H9 (cell line): ENCODE data around the gene NCOA5. TPM values are rescaled to one million over a fixed set of nuclear protein-coding genes. Genes with fewer than 3 reads are reported as not detected.

ENCODE experiments used
- DNase-seq: peaks from one replicate; pipeline ENCODE4 v3.0.0-alpha.2; 2017
- H2AFZ ChIP-seq: one replicate; pipeline ENCODE4 v1.6.1; 2013; ENCODE audit warnings: mild to moderate bottlenecking, low read length, control low read depth, moderate library complexity
- H2AK5ac ChIP-seq: 2 replicates; pipeline ENCODE4 v1.6.1; 2013; ENCODE audit warnings: low read length, control low read depth, mixed read lengths; ENCODE audit not compliant: insufficient read length
- H2BK120ac ChIP-seq: one replicate; pipeline ENCODE4 v1.6.1; 2013; ENCODE audit warnings: low read depth, mild to moderate bottlenecking, low read length, control low read depth, inconsistent platforms; ENCODE audit not compliant: poor library complexity, severe bottlenecking
- H2BK12ac ChIP-seq: 2 replicates; pipeline ENCODE4 v1.6.1; 2013; ENCODE audit warnings: low read length, control low read depth, mixed read lengths, low read depth; ENCODE audit not compliant: insufficient read length
- H2BK15ac ChIP-seq: 2 replicates; pipeline ENCODE4 v1.6.1; 2013; ENCODE audit warnings: low read depth, low read length, control low read depth
- H2BK20ac ChIP-seq: one replicate; pipeline ENCODE4 v1.6.1; 2013; ENCODE audit warnings: low read depth, mild to moderate bottlenecking, low read length, control low read depth, inconsistent platforms; ENCODE audit not compliant: poor library complexity, severe bottlenecking
- H2BK5ac ChIP-seq: 2 replicates; pipeline ENCODE4 v1.6.1; 2013; ENCODE audit warnings: low read length, control low read depth, mixed read lengths; ENCODE audit not compliant: insufficient read length
- H3K14ac ChIP-seq: 2 replicates; pipeline ENCODE4 v1.6.1; 2013; ENCODE audit warnings: low read length, control low read depth; ENCODE audit not compliant: insufficient read depth
- H3K18ac ChIP-seq: 2 replicates; pipeline ENCODE4 v1.6.1; 2013; ENCODE audit warnings: low read depth, mild to moderate bottlenecking, mixed read lengths, low read length, control low read depth; ENCODE audit not compliant: insufficient read length
- H3K23ac ChIP-seq: 2 replicates; pipeline ENCODE4 v1.6.1; 2013; ENCODE audit warnings: low read length, control low read depth, mixed read lengths, low read depth; ENCODE audit not compliant: insufficient read length
- H3K23me2 ChIP-seq: 2 replicates; pipeline ENCODE4 v1.6.1; 2013; ENCODE audit warnings: low read depth, mild to moderate bottlenecking, mixed read lengths, low read length, control low read depth; ENCODE audit not compliant: insufficient read length, poor library complexity, severe bottlenecking
- H3K27ac ChIP-seq: 2 replicates; pipeline ENCODE4 v1.5.1; 2013; ENCODE audit warnings: low read length, control low read depth, mixed read lengths, low read depth; ENCODE audit not compliant: insufficient read length
- H3K27me3 ChIP-seq: 2 replicates; pipeline ENCODE4 v1.6.1; 2013; ENCODE audit warnings: low read length, control low read depth, inconsistent platforms; ENCODE audit not compliant: insufficient read depth
- H3K4ac ChIP-seq: 2 replicates; pipeline ENCODE4 v1.6.1; 2013; ENCODE audit warnings: low read depth, mild to moderate bottlenecking, control low read depth, inconsistent platforms, low read length, moderate library complexity
- H3K4me1 ChIP-seq: 2 replicates; pipeline ENCODE4 v1.6.1; 2013; ENCODE audit warnings: low read length, control low read depth, inconsistent platforms; ENCODE audit not compliant: insufficient read depth
- H3K4me2 ChIP-seq: 2 replicates; pipeline ENCODE4 v1.6.1; 2013; ENCODE audit warnings: low read length, control low read depth, mixed read lengths; ENCODE audit not compliant: insufficient read length, insufficient read depth
- H3K56ac ChIP-seq: 2 replicates; pipeline ENCODE4 v1.6.1; 2013; ENCODE audit warnings: low read depth, mild to moderate bottlenecking, mixed read lengths, low read length, control low read depth; ENCODE audit not compliant: insufficient read length
- H3K79me1 ChIP-seq: 2 replicates; pipeline ENCODE4 v1.6.1; 2013; ENCODE audit warnings: low read depth, mild to moderate bottlenecking, moderate library complexity, low read length, control low read depth, inconsistent platforms; ENCODE audit not compliant: insufficient read depth, poor library complexity, severe bottlenecking
- H3K79me2 ChIP-seq: 2 replicates; pipeline ENCODE4 v1.6.1; 2013; ENCODE audit warnings: low read length, control low read depth, inconsistent platforms; ENCODE audit not compliant: insufficient read depth
- H3K9ac ChIP-seq: 2 replicates; pipeline ENCODE4 v1.6.1; 2013; ENCODE audit warnings: low read length, control low read depth, mixed read lengths; ENCODE audit not compliant: insufficient read length; ENCODE audit errors: extremely low read depth
- H3K9me3 ChIP-seq: one replicate; pipeline ENCODE4 v1.6.1; 2013; ENCODE audit warnings: low read depth, low read length, inconsistent platforms; ENCODE audit not compliant: control insufficient read depth
- H3T11ph ChIP-seq: one replicate; pipeline ENCODE4 v1.6.1; 2013; ENCODE audit warnings: mild to moderate bottlenecking, low read length, control low read depth, inconsistent platforms
- H4K20me1 ChIP-seq: one replicate; pipeline ENCODE4 v1.6.1; 2013; ENCODE audit not compliant: control insufficient read depth, insufficient read length, insufficient read depth
- H4K5ac ChIP-seq: 2 replicates; pipeline ENCODE4 v1.6.1; 2013; ENCODE audit warnings: low read depth, mild to moderate bottlenecking, mixed read lengths, low read length, control low read depth; ENCODE audit not compliant: insufficient read length
- H4K8ac ChIP-seq: replicated peaks from 2 replicates; pipeline ENCODE4 v1.6.1; 2013; ENCODE audit warnings: low read length, control low read depth, mixed read lengths, low read depth; ENCODE audit not compliant: insufficient read length
- H4K91ac ChIP-seq: 2 replicates; pipeline ENCODE4 v1.6.1; 2013; ENCODE audit warnings: low read depth, mild to moderate bottlenecking, moderate library complexity, mixed read lengths, low read length, control low read depth; ENCODE audit not compliant: insufficient read length
- H3K27ac Mint-ChIP-seq, 3 experiments: 2 replicates in 2 of 3; 3 replicates in 1 of 3; pipeline ENCODE4 v1.8.0; 2020 to 2021; ENCODE audit warnings: mixed read lengths in 3 of 3, mild to moderate bottlenecking in 1 of 3, moderate library complexity in 1 of 3
- H3K27me3 Mint-ChIP-seq: 2 replicates; pipeline ENCODE4 v1.8.0; 2021; ENCODE audit warnings: low read depth, mild to moderate bottlenecking, moderate library complexity, mixed read lengths
- H3K36me3 Mint-ChIP-seq, 3 experiments: 2 replicates in 2 of 3; 3 replicates in 1 of 3; pipeline ENCODE4 v1.8.0; 2020 to 2021; ENCODE audit warnings: low read depth in 3 of 3, mixed read lengths in 3 of 3; ENCODE audit not compliant: insufficient read depth in 1 of 3
- H3K4me1 Mint-ChIP-seq, 2 experiments: 2 replicates each; pipeline ENCODE4 v1.8.0; 2020; ENCODE audit warnings: mixed read lengths in 2 of 2
- H3K4me3 Mint-ChIP-seq, 2 experiments: 2 replicates in 1 of 2; 3 replicates in 1 of 2; pipeline ENCODE4 v1.8.0; 2020 to 2021; ENCODE audit warnings: mild to moderate bottlenecking in 2 of 2, mixed read lengths in 2 of 2, moderate library complexity in 1 of 2
- H3K9me3 Mint-ChIP-seq, 2 experiments: 2 replicates in 1 of 2; 3 replicates in 1 of 2; pipeline ENCODE4 v1.8.0; 2020; ENCODE audit warnings: mild to moderate bottlenecking in 2 of 2, mixed read lengths in 2 of 2, moderate library complexity in 1 of 2
- CTCF ChIP-seq: fragments of 200-600 bp; sonication (generic); conservative IDR thresholded peaks from 3 replicates; pipeline ENCODE4 v1.8.0; 2021; ENCODE audit warnings: antibody characterized with exemption, mild to moderate bottlenecking
- WGBS: extraction: QIAGEN DNeasy Blood & Tissue Kit; methylation state at CpG from one replicate; pipeline ENCODE4 v1.1.7; 2013; ENCODE audit warnings: missing lambda C conversion rate, low lambda C conversion rate, mixed read lengths; ENCODE audit not compliant: insufficient read length; ENCODE audit errors: extremely low coverage; 5-methylcytosine and 5-hydroxymethylcytosine counted together
- total RNA-seq: library from RNA; stranded (reverse); gene quantifications from 2 replicates; pipeline ENCODE4 v1.2.1, GENCODE V29; 2021

Gene NCOA5
- total RNA-seq, 1 experiment from 2014 or later, result 55.7 TPM

- Histone ChIP-seq H3K79me2 (no peaks in the 10 kb centered on the region), H3K9ac (no peak overlapping the region), H3T11ph (no peak overlapping the region), H2AK5ac (no peak overlapping the region), H3K27ac (no peak overlapping the region), H3K4ac (no peak overlapping the region), H3K4me2 (no peak overlapping the region), H3K23me2 (no peaks in the 10 kb centered on the region), H3K23ac (no peak overlapping the region), H2BK120ac (no peak overlapping the region), H3K9me3 (no peaks in the 10 kb centered on the region), H4K5ac (no peak overlapping the region), H3K56ac (no peak overlapping the region), H3K79me1 (no peaks in the 10 kb centered on the region), H2BK20ac (no peak overlapping the region), H4K91ac (no peak overlapping the region), H4K20me1 (no peaks in the 10 kb centered on the region), H2BK12ac (no peak overlapping the region), H2AFZ (no peak overlapping the region), H3K27me3 (peaks cover 2% of the 10 kb centered on the region; the same call in 1 of the 2 replicates), H3K4me1 (no peaks in the 10 kb centered on the region), H2BK5ac (no peak overlapping the region), H4K8ac (no peak overlapping the region), H3K18ac (no peak overlapping the region), H2BK15ac (no peak overlapping the region), H3K14ac (no peak overlapping the region)
- no peak for TF ChIP-seq CTCF
- H3K27me3 Mint-ChIP-seq, result peaks cover 52% of the 10 kb centered on the region
- WGBS, result no CpG with 5 or more reads among the region's 5 CpGs
- H3K4me3 Mint-ChIP-seq, result no peak overlapping the region
- H3K9me3 Mint-ChIP-seq, result peaks cover 0 to 1% of the 10 kb centered on the region in 2 experiments; a peak in 2 of 5 replicates
- no peak for DNase-seq
- peaks cover 0 to 8% of the 10 kb centered on the region in 2 experiments; a peak in 2 of 4 replicates for H3K4me1 Mint-ChIP-seq
- H3K36me3 Mint-ChIP-seq, result no peaks in the 10 kb centered on the region
- no peak overlapping the region; a peak in 1 of 7 replicates for H3K27ac Mint-ChIP-seq
Measured at GRCh38 chr20:46108435-46108841, 18.7 kb upstream of the NCOA5 start.
